Thoracic aorta (tissue), 2 donors: ENCODE measurements around the gene OR10G7. TPM values are rescaled to one million over a fixed set of nuclear protein-coding genes. Genes with fewer than 3 reads are reported as not detected.
"Not testable (repeated sequence)": the region's sequence is repeated elsewhere in the genome, so short reads cannot be mapped to it uniquely, and the experiment has no call there.

Experiments
- ATAC-seq: fragments of 150-250 bp; one replicate; pipeline ENCODE4 v1.8.0; 2017; ENCODE audit warnings: low read depth; ENCODE audit not compliant: insufficient number of reproducible peaks, low FRiP score
- DNase-seq: peaks from one replicate; pipeline ENCODE4 v3.0.0-alpha.2; 2020; ENCODE audit warnings: low spot score
- H3K27ac ChIP-seq, 2 donors: fragments of 200-600 bp; sonication (generic); 1 replicate in 1 of 2; 2 replicates in 1 of 2; pipeline ENCODE4 v1.5.1; 2016; ENCODE audit warnings: mild to moderate bottlenecking in 2 of 2, moderate library complexity in 2 of 2
- H3K27me3 ChIP-seq: fragments of 200-600 bp; sonication (generic); replicated peaks from 2 replicates; pipeline ENCODE4 v1.6.0; 2016; ENCODE audit warnings: mild to moderate bottlenecking; ENCODE audit not compliant: insufficient read depth
- H3K36me3 ChIP-seq: fragments of 200-600 bp; sonication (generic); one replicate; pipeline ENCODE4 v1.5.1; 2016
- H3K4me1 ChIP-seq, 2 donors: fragments of 200-600 bp; sonication (generic); 1 replicate in 1 of 2; 2 replicates in 1 of 2; pipeline versions ENCODE4 v1.5.1 to v1.6.0; 2016; ENCODE audit warnings: low read depth in 2 of 2, mild to moderate bottlenecking in 1 of 2; ENCODE audit not compliant: control insufficient read depth in 1 of 2
- H3K4me3 ChIP-seq: fragments of 200-600 bp; sonication (generic); 2 replicates; pipeline ENCODE4 v1.5.1; 2016; ENCODE audit warnings: mild to moderate bottlenecking
- H3K9me3 ChIP-seq: fragments of 200-600 bp; sonication (generic); 2 replicates; pipeline ENCODE4 v1.5.1; 2016
- total RNA-seq, 2 donors: library from RNA; depleted of rRNA; stranded (reverse); fragments of >200 nt; gene quantifications; one replicate each; pipeline versions ENCODE4 v1.1.0 to v1.2.3, GENCODE V29; 2016
- TF ChIP-seq, protein P1 (sequence below): fragments of 200-600 bp; sonication (generic); IDR thresholded peaks from one replicate; pipeline ENCODE4 v1.5.1; 2019; ENCODE audit warnings: antibody characterized with exemption

The OR10G7 gene
- total RNA-seq, 2 donors from 2014 or later = not detected

DNA sequence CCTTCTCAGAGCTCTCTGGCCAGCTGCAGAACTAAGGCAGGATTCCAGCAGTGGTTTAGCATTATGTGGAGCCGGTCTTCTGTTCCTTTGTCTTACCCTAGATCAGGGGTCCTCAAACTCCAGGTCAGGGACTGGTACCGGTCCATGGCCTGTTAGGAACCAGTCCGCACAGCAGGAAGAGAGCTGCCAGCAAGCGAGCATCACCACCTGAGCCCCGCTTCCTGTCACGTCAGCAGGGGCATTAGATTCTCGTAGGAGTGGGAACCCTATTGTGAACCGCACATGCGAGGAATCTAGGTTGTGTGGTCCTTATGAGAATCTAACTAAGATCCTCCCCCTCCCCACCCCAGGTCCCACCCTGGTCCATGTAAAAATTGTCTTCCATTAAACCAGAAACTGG, 1.6 kb downstream of the OR10G7 start:
- Histone ChIP-seq H3K27ac (no peak overlapping the region), H3K4me3 (no peak overlapping the region), H3K9me3 (no peaks in the 10 kb centered on the region), H3K27me3 (no peaks in the 10 kb centered on the region), H3K36me3 (no peaks in the 10 kb centered on the region), H3K4me1 (no peaks in the 10 kb centered on the region)
- TF ChIP-seq, protein P1, sequence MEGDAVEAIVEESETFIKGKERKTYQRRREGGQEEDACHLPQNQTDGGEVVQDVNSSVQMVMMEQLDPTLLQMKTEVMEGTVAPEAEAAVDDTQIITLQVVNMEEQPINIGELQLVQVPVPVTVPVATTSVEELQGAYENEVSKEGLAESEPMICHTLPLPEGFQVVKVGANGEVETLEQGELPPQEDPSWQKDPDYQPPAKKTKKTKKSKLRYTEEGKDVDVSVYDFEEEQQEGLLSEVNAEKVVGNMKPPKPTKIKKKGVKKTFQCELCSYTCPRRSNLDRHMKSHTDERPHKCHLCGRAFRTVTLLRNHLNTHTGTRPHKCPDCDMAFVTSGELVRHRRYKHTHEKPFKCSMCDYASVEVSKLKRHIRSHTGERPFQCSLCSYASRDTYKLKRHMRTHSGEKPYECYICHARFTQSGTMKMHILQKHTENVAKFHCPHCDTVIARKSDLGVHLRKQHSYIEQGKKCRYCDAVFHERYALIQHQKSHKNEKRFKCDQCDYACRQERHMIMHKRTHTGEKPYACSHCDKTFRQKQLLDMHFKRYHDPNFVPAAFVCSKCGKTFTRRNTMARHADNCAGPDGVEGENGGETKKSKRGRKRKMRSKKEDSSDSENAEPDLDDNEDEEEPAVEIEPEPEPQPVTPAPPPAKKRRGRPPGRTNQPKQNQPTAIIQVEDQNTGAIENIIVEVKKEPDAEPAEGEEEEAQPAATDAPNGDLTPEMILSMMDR = no peak
- DNase-seq (no peak), ATAC-seq (no peak)

DNA sequence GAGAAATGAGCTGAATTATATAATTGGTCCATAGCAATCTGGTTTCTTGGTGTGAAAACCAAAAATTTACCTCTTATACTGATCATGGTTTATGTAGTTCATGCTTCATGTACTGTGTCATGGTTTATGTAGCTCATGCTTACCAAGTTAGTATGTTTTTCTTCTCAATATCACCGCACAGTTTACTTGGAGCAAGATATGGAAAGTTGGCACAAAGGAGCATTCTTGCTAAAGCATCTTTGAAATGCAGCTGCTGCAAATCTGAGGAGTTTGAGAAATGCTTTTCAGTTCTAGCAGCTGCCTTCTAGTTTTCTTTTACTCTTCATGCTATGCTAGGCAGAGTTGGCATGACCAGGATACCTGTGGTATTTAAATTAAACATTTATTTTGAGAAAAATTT, 4.5 kb downstream of the OR10G7 start:
- TF ChIP-seq, protein P1 = no peak
- Histone ChIP-seq H3K4me1 (no peaks in the 10 kb centered on the region), H3K9me3 (no peaks in the 10 kb centered on the region), H3K27me3 (no peaks in the 10 kb centered on the region), H3K36me3 (no peaks in the 10 kb centered on the region), H3K27ac (no peak overlapping the region), H3K4me3 (no peak overlapping the region)
- DNase-seq (no peak), ATAC-seq (no peak)

DNA sequence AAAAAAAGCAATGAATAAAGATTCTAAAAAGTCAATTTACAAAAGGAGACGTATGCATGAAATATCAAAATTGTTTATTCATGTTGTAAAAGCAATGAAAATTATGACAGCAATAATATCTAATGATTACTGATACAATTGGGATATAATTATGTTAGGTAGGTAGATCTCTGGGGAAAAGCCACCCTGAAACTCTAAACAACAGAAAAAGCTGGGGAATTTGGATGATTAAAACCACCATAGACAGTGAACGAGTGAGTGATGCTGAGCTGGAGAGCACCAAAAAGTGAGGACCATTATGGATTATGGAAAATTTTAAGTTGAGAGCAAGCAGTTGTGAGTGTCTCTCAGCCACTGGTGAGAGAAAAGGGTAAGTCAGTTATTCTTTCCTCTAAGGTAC, 14.6 kb downstream of the OR10G7 start, which contains the start of gene OR10G8:
Gene OR10G8 (plus strand): TSS at position 301 of the 400 bp plus-strand sequence. CDS start 2,825 bp downstream, outside the sequence.
- no peaks in the 10 kb centered on the region for H3K27me3 ChIP-seq
- DNase-seq = no peak
- no peaks in the 10 kb centered on the region for H3K4me1 ChIP-seq
- TF ChIP-seq, protein P1 = no peak
- H3K9me3 ChIP-seq = no peaks in the 10 kb centered on the region
- no peak within 1 kb of the TSS for H3K4me3 ChIP-seq
- ATAC-seq = no peak
- no peaks in the 10 kb centered on the region for H3K36me3 ChIP-seq
- no peak within 1 kb of the TSS for H3K27ac ChIP-seq

DNA sequence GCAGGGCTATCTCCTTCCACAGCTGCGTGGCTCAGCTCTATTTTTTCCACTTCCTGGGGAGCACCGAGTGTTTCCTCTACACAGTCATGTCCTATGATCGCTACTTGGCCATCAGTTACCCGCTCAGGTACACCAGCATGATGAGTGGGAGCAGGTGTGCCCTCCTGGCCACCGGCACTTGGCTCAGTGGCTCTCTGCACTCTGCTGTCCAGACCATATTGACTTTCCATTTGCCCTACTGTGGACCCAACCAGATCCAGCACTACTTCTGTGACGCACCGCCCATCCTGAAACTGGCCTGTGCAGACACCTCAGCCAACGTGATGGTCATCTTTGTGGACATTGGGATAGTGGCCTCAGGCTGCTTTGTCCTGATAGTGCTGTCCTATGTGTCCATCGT, 25.3 kb downstream of the OR10G7 start:
- H3K27ac ChIP-seq, H3K4me3 ChIP-seq, DNase-seq, H3K36me3 ChIP-seq, ATAC-seq, H3K27me3 ChIP-seq, H3K9me3 ChIP-seq, H3K4me1 ChIP-seq: not testable (repeated sequence)

DNA sequence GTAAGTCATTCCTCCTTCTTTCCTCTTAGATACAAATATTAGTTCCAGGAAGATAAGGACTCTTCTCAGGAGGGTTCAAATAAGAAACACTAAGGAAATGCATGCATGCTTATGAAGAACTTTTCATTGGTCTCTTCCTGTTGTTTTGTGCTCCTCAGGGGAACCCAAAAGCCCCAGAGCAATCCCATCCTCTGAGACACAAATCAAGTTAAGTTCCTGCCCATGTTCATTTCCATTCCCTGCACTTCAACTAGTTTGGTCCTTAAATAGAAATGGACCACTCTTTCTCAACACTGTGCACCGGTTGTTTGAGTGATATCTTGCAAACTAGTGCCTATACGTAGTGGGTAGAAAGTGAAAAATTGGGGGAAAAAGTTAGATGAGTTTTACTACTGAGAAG, 28.4 kb downstream of the OR10G7 start, which contains the start of gene OR10G4:
Gene OR10G4 (plus strand): TSS at position 301 of the 400 bp plus-strand sequence. CDS start 2,578 bp downstream, outside the sequence.
- Histone ChIP-seq H3K4me1 (no peaks in the 10 kb centered on the region), H3K27me3 (no peaks in the 10 kb centered on the region), H3K27ac (no peak within 1 kb of the TSS), H3K4me3 (no peak within 1 kb of the TSS), H3K9me3 (no peaks in the 10 kb centered on the region), H3K36me3 (no peaks in the 10 kb centered on the region)
- DNase-seq (no peak), ATAC-seq (no peak)
- TF ChIP-seq, protein P1 = no peak

DNA sequence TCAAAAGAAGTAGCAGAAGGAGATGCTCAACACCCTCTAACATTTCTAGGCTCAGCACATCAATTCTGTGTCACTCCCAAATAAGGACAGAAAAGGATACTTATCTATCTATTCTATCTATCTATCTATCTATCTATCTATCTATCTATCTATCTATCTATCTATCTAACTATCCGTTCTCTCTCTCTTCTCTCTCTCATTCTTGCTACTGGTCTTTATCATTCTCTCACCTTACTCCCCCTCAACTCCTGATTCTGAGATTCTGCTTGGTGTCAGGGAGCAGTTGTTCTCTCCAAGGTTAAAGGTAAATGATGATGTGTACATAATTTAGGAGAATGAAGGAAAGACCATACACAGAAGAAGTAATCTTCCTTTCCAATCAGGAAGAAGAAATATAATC, 46.0 kb downstream of the OR10G7 start, which contains the start of gene OR10G6:
Gene OR10G6 (minus strand): TSS at position 43 of the 400 bp plus-strand sequence. CDS start 0 bp downstream, at position 43.
- Histone ChIP-seq H3K27me3 (no peaks in the 10 kb centered on the region), H3K9me3 (no peaks in the 10 kb centered on the region), H3K4me1 (no peaks in the 10 kb centered on the region), H3K4me3 (no peak within 1 kb of the TSS), H3K36me3 (no peaks in the 10 kb centered on the region), H3K27ac (no peak within 1 kb of the TSS)
- DNase-seq (no peak), ATAC-seq (no peak)
- TF ChIP-seq, protein P1 = no peak
